Measurements from ENCODE around the gene PI4KA. TPM values are rescaled to one million over a fixed set of nuclear protein-coding genes. Genes with fewer than 3 reads are reported as not detected.
A peak's percentile ranks its signal among the peaks of the same experiment; 100 is the strongest.
"Not testable (repeated sequence)": the region's sequence is repeated elsewhere in the genome, so short reads cannot be mapped to it uniquely, and the experiment has no call there.

Gene PI4KA
- polyA plus RNA-seq, 3 donors, result 74.5 to 84.6 (median 76.0) TPM

GRCh38 chr22:20728523-20729190 lies 130.0 kb downstream of the PI4KA start:
- DNase-seq, result no peak

- no peak for DNase-seq
Measured at GRCh38 chr22:20727118-20728015, 131.2 kb downstream of the PI4KA start.

- no peak for DNase-seq
Measured at GRCh38 chr22:20725987-20726558, 132.5 kb downstream of the PI4KA start.

- no peak for DNase-seq
Measured at GRCh38 chr22:20724676-20725454, 133.7 kb downstream of the PI4KA start.

- DNase-seq, result no peak
Measured at GRCh38 chr22:20721409-20722218, 137.0 kb downstream of the PI4KA start.

GRCh38 chr22:20720692-20721408 lies 137.8 kb downstream of the PI4KA start:
- DNase-seq, result no peak

GRCh38 chr22:20718727-20719126 lies 139.9 kb downstream of the PI4KA start:
- DNase-seq, result not testable (repeated sequence)

- not testable (repeated sequence) for DNase-seq
Measured at GRCh38 chr22:20717981-20718380, 140.6 kb downstream of the PI4KA start.

GRCh38 chr22:20717213-20717866 lies 141.3 kb downstream of the PI4KA start:
- DNase-seq, result not testable (repeated sequence)

GRCh38 chr22:20713116-20713515 lies 145.5 kb downstream of the PI4KA start:
- not testable (repeated sequence) for DNase-seq

GRCh38 chr22:20709966-20710365 lies 148.6 kb downstream of the PI4KA start:
- DNase-seq, result not testable (repeated sequence)

GRCh38 chr22:20707549-20708118 lies 151.0 kb downstream of the PI4KA start:
- DNase-seq, result not testable (repeated sequence)

- not testable (repeated sequence) for DNase-seq
Measured at GRCh38 chr22:20703816-20704609, 154.6 kb downstream of the PI4KA start.

GRCh38 chr22:20703414-20703806 lies 155.2 kb downstream of the PI4KA start:
- DNase-seq, result not testable (repeated sequence)

GRCh38 chr22:20702546-20703413 lies 155.8 kb downstream of the PI4KA start:
- peak; percentile 87 for DNase-seq

- DNase-seq, result not testable (repeated sequence)
Measured at GRCh38 chr22:20702175-20702545, 156.5 kb downstream of the PI4KA start.

- not testable (repeated sequence) for DNase-seq
Measured at GRCh38 chr22:20701680-20702136, 156.9 kb downstream of the PI4KA start.
